IPS-NIHi7 (cell line): ENCODE measurements around the gene FOXI3.
"Not testable (repeated sequence)": the region's sequence is repeated elsewhere in the genome, so short reads cannot be mapped to it uniquely, and the experiment has no call there.

Experiments
- DNase-seq: peaks from one replicate; pipeline ENCODE4 v3.0.0; 2012; ENCODE audit warnings: mixed read lengths; ENCODE audit errors: extremely low spot score

Gene FOXI3

DNA sequence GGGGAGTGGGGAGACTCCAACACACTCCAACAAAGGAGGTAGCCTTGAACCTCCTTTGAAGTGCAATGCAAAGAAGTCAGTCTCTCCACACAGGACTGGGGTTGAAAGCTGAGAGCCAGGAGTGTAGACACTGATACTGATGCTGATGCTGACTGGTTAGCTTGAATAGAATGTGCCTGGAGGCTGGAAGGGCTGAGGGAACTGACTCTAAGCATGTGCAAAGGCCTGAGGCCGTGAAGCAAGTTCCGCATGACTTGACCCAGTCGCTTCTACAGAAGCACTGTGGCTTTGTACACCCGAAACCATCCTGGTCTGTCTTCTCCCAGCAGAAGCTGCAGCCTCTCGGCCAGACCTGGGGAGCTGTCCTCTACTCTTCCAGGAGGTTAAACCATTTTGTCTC lies 10.4 kb downstream of the FOXI3 start:
- DNase-seq, result no peak

DNA sequence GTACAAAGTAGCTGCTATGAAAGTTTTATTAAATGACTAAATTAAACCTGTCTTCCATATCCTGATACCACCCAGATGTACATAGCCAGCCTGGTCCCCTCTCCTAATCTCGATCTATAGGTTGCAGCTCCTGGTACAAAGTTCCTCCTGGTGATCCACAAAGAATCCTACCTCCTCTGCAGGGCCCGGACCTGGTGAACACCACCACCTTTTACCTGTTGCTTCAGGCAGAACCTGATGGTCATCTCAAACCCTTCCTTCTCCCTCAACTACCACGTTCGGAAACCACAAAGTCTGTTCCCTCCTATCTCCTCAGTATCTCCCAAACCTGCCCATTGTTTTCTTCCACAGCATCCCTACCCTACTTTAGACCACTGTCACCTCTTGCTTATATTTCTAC lies 15.5 kb downstream of the FOXI3 start:
- no peak for DNase-seq

GRCh38 chr2:88429929-88430328 lies 22.6 kb downstream of the FOXI3 start:
- DNase-seq, result peak; percentile 58

DNA sequence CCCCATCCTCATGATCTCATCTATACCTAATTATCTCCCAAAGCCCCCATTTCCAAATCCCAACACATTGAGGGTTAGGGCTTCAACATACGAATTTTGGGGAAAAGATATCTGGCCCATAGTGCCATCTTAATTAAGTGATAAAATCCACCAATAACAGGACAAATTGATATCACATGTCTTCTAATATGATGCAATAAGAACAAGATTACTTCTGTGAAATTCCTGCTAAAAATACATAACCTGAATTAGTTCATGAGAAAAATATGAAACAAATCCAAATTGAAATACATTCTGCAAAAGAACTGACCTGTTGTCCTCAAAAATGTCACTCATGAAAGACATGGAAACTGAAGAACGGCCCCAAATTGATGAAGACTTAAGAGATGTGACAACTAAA lies 28.8 kb downstream of the FOXI3 start:
- no peak for DNase-seq

GRCh38 chr2:88419051-88419450 lies 33.4 kb downstream of the FOXI3 start:
- not testable (repeated sequence) for DNase-seq

- DNase-seq, result peak; percentile 67
Measured at GRCh38 chr2:88416016-88416663, 36.4 kb downstream of the FOXI3 start.

DNA sequence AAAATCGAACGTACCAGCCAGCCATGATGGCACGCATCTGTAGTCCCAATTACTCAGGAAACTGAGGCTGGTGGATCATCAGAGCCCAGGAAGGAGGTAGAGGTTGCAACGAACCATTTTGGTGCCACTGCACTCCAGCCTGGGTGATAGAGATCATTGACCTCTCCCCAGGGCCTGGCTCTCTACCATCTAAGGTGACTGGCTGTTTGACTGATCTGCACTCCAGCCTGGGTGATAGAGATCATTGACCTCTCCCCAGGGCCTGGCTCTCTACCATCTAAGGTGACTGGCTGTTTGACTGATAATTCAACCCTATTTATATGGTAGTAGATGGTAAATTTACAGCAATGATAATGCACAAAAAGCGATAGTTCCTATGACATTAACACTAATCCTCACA lies 43.6 kb downstream of the FOXI3 start:
- DNase-seq, result not testable (repeated sequence)

GRCh38 chr2:88400037-88400767 lies 52.3 kb downstream of the FOXI3 start:
- DNase-seq, result no peak

DNA sequence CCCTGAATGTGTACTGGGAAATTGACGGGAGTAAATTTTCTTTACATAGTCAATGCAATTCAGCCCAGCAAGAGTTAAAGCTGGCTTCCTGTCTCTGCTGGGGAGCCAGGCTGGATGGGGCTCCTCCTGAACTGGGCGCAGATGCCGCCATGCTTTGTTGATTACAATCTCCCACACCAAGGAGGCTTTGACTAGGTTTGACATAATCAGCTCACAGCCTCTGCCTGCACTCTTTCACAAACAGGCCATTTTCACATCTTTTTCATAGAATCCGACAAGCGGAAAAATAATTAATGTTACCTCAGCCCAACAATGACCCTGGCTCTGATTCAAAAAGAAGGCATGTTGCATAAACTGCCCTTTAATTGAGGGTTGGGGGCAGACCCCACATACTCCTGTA lies 54.3 kb downstream of the FOXI3 start:
- no peak for DNase-seq
